Measurements from ENCODE around the gene FCMR.

The FCMR gene

DNA sequence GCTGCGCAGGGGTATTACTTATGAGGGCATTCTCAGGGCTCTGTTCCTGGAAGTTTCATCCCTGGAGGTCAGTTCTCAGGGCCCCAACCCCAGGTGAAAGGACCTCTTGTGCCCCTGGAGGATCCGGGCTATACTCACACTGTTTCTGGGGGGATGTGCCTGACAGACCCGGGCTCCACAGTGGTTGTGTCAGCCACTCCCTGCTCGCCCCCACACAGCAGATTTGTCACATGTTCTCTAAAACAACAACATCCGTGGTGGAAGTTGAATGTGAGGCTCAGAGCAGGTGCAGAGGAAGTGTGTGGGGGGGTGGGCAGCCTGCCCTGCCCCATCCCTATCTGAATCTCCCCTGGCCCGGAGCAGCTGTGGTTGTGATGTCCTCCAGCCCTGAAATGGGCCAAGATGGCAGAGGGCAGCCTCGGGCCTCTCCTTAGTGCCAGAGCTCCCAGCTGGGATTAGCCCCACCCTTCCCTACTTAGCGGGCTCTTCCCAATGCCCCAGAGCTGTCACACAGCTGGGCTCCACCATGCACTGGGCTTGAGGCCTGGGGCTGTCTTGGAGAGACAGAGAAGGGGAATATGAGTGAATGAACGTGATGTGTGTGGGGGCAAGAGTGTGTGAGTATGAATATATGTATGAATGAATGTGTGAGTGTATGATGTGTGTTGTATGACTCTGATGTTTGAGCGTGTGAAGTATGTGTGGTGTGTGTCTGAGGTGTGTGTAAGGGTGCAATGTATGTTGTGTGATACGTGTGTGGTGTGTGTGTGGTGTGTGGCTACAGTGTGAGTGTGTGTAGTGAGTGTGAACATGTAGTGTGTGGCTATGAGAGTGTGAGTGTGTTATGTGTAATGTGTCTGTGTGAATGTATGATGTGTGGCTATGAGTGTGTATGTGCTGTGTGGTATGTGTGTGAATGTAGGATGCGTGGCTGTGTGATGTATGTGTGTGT, 1.5 kb upstream of the FCMR start:
- peak; percentile 82 for DNase-seq

DNA sequence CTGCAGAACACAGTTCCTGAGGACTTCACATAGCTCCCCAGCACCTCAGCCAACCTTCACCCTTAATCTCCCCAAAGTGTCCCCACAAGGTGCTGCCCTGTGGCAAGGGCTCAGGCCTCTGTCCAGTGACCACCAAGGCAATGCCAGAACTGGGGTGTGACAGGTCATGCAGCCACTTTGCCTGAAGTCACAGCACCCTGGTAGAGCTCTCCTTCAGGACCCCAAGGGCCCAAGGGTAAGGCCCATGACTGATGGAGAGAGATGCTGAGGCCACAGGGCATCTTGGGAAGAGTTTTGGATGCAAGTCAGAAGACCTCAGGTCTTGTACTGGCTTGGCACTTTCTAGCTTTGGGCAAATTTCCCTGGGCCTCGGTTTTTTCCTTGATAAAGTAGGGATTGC, 783 bp upstream of the FCMR start:
- DNase-seq: no peak

DNA sequence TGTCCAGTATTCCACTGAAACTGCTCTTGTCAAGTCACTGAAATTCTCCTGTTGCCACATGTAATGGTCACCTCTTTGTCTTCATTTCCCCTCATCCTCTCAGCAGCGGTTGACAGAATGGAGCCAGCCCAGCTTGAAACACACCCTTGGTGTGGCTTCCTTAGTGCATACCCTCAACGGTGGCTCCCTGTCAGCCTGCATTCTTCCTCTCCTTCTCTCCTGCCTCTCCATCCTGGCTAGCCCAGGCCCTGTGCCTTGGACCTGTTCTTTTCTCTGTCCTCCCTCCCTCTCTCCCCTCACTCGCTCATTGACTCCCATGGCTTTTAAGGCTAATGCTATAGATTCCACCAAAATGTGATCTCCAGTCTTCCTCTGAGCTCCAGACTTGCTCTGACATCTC, 3.7 kb downstream of the FCMR start:
- DNase-seq: no peak

DNA sequence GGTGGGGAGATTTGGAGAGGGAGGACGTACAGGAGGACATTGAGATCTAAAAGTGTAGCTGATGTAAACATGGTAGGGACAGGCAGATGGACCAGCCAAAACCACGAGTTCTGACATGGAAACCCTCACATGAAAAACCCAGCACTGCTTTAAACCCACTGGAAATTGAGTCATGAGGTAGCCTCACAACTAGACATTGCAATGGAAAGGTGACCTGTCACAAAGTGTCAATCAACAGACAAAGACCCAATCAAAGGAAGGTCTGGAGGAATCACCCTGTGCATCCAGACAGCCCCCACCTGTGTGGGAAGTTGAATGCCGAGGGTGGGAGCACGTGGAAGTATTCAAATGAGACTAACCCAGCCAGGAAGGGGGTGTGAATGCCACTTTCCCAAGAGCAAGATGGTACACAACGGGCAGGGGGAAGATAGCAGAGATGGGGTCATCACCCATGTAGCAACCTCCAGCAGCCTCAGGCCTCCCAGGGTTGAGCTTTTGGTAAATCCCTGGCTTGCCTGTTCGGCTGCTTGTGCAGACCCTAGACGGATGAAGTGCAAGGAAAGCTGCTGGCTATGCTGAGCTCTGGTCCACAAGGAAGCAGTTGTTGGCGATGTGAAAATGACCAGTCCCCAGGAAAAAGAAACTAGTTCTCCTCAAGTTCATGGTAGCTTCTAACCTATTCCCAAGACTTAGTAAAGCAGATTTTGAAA, 5.6 kb downstream of the FCMR start:
- DNase-seq: no peak

DNA sequence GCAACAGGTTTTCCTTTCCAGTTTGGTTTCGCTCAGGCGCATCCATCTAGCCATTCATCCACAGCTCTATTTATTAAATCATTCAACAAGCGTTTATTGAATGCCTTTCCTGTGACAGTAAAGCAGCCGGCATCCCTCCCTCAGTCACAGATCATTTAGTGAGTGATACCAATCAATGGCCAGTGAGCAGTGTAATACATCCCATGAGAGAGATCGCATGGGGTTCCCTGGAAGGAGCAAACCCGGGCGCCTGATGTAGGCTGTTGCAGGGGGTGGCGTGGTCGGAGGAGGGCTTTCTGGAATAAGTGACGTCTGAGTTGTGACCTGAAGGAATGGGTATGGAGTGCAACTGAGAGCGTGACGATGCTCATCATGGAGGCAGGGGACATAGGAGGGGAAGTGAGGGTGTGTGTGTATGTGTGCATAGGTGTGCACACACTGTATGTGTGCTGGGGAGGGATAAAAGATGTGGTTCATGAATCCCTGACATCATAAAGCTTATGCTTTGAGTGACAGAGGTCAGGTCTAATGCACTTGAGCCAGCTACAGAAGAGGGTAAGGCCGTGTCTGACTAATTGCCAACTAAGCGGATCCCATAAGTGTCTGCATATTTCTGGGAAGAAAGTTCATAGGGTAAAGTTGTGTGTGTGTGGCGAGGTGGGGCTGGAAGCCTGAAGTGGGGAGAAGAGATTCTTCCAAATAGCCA, 6.6 kb downstream of the FCMR start:
- no peak for DNase-seq

DNA sequence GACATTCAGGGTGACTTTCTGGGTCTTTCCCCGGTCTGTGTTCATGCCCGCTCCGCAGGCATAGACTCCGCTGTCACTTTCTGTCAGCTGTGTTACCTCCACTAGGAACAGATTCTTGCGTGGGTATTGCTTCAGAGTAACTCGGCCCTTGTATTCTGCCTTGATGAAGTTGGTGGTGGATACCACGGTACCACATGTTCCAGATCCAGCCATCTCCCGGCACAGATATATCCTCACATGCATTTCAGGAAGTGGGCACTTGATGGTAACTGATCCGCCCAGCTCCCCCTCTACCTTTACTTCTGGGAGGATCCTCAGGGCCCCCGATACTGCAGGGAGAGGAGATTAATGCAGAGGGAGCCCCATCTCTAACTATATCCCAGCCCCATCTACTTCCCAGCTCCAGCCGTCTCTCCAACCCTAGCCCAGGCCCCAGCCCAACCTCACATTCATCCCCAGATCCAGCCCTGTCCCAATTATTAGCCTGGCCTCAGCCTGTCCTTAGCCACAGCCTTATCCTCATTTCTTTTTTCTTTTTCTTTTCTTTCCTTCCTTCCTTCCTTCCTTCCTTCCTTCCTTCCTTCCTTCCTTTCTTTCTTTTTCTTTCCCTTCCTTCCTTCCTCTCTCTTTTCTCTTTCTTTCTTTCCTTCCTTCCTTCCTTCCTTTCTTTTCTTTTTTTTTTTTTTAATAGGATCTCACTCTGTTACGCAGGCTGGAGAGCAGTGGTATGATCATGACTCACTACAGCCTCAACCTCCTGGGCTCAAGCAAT, 7.8 kb downstream of the FCMR start:
- DNase-seq: no peak

DNA sequence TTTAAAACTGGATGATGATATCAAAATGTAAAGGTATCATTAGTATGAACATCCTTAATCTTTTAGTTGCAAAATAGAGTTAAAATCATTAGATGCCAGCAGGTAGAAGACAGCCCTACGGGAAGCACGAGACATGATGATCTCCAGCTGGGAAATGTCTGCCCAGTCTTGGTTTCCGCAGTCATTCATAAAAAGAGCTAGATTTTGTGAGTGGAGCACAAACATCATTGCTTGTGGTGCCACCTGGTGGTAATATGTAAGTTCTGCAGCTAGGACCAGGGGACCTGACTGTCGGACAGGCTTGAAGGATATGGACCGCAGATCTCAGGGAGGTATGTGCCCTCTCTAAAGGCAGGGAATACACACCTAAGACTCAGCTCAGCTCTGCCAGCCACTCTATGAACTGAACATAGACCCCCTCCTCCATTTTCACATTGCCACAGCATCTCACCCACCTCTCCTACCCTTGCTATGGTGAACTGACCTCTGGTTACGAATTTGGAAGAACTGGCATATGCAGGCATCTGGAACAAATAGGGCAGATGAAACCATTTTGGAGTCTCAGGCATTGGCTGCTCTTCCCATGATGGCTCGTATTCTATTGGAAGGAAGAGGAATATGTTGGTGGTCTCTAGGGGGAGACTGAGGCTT, 9.2 kb downstream of the FCMR start:
- peak; percentile 79 for DNase-seq

DNA sequence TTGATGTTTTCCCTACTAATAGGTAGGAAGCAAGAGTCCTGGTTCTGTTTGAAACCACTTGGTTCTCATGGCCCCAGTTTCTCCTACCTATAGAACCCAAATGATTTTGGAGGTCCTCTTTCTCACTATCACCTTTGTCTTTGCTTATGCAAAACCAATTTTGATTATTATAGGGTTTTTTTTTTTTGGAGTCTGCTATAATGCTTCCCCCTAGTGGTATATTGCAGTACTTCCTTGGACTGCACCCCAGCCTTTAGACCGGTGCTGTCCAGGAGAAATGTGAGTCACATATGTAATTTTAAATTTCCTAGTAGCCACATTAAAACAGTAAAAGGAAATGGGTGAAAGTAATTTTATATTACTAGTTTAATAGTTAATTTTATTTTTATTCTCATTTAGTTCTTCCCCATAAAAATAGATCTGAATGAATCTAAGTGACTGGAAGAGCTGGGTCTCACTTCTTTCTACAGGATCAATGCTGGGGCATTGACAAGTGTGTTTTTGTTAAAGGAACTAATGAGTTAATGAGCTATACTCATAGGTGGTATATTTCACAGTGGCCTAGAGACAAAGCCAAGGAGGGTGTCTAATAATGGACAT, 10.6 kb downstream of the FCMR start:
- DNase-seq: peak; percentile 69

DNA sequence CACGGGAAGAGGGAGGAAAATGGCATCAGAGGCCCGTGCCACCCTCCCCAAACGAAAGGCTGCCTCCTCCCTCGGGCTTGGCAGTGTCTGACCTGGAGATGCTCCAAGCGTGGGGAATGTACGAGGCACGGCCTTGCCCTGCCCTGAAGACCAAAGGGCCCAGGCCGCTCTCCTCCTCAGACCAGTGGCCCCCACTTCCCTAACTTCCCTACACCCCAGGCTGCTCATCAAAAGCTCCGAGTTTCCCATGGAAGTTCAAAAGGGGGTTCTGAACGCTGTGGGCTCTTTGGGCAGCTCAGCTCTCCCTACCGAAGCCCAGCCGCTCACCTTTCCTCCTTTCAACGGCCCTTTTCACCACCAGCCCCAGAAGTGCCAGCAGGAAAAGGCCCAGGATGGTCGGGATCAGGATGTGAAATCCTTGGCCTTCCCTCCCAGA, 11.8 kb downstream of the FCMR start:
- DNase-seq: no peak

DNA sequence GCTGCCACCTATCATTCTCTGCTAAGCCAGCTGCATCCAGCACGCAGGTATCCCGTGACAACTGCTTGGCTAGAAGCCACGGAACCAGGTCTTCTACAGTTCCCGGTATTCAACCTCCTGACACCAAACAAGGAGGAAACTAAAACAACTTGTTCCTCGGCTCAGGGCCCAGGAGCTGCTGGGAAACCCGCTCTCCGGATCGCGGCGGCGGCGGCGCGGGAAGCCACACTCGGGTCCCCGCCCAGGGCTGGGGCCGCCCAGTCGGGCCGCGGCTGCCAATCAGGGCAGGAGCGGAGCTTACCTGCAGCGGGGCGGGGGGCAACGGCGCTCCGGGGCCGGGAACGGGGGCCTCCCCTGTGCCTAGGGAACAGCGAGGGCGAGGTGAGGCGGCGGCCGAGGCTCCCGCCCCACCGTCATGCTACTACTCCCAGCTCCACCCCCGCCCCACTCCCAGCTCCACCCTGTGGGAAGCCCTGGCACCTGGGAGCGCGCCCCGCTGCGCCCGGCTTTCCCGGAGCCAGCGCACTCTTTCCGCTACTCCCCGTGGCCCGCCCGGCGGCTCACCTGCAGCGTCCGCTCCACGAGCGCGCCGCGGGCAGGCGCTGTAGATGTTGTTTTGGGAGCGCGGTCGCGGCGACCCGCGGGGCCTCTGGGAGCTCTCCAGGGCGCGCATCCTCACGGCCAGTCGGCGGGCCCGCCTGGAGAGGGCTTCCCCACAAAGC, 12.4 kb downstream of the FCMR start:
- DNase-seq: peak; percentile 48

DNA sequence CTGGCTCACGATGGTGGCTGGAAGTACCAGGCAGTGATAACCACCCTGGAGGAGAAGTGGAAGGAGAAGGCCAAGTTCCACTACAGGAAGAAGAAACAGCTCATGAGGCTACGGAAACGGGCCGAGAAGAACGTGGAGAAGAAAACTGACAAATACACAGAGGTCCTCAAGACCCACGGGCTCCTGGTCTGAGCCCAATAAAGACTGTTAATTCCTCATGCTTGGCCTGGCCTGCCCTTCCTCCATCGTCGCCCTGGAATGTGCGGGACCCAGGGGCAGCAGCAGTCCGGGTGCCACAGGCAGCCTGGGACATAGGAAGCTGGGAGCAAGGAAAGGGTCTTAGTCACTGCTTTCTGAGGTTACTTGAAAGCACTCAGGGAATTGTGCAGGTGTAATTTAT, 13.7 kb downstream of the FCMR start:
- DNase-seq: no peak

DNA sequence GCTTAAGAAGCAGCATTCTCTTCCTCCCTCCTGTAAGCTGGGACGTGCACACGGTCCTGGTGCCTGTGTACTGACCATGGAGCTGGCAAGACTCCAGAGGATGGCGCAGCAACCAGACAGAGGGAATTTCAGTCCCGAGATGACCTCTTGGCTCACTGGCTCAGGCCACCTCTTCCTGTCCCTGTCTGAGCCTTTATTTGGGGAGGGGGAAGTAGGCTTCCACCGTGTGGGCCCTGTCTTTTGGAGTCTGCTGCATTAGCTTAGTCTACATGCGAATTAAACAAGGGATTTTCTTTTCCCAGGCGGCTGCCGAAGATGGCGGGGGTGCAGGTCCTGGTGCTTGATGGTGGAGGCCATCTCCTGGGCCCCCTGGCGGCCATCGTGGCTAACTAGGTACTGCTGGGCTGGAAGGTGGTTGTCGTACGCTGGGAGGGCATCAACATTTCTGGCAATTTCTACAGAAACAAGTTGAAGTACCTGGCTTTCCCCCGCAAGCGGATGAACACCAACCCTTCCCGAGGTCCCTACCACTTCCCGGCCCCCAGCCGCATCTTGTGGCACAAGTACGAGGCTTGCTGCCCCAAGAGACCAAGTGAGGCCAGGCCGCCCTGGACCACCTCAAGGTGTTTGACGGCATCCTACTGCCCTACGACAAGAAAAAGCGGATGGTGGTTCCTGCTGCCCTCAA, 14.3 kb downstream of the FCMR start:
- DNase-seq: no peak

DNA sequence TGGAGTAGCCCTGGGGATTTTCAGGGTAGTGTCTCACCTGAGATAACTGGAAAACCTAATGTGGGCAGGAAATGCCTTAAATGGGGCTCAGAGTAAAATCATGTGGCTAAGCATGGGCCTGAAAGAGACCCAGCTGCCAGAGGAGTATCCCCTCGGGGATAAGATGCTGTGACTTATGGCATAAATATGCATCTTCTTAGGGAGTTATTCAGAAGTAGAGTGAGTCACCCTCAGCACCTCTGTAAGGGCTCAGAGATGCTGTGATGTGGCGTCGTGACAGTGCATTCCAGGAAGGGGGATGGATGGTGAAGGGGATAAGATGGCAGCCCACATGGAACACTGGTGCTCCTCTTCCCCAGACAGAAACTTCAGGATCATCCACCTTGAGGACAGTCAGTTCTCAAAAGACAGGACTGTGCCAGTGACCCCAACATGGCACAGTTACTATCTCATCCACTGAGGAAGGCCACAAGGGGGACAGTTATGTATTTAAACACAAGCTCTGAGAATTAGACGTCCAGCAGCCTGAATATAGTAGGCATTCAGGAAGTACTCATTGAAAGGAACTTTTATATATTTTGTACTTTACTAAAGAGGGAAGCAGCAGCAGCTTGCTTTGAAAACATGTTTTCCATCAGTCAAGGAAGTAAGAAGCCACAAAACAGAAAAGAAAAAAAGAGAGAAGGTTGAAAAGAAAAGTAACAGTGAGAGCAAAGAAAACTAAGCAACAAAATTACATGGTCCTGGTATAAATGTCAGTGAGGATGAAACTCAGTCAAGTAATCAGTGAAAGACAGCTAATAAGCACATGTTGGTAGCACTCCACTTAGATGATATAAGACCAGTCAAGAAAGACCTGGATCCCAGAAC, 16.2 kb downstream of the FCMR start:
- DNase-seq: no peak

DNA sequence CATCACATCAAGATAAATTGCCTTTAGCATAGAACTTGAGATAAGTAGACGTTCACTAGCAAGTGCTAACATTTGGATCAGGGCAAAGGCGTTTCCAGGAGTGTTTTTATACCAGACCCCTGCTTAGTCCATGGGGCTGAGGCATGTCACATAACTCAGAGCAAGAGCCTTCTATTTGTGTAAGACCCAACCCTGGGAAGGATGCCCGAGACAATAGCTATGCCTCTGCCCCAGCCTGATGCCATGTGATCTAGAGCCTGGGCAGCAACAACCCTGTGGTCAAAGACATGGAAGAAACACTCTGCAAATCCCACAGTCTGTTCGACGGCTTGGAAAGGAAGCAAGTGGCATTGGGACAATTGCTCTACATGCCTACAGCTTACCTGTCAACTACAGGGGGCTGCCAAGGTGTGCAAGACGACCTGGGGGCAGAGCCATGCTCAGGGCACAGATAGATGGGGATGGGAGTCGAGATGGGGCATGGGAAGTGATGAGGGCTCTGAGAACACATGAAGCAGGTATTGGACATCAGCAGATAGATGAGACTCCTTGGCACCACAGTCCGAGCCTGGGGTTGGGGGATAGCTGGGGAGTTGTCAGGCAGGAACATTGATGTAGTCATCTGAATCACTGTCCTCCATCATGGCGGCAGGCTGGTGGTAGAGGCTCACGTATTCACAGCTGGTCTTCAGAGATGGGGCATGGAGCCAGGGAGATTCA, 17.2 kb downstream of the FCMR start:
- no peak for DNase-seq

DNA sequence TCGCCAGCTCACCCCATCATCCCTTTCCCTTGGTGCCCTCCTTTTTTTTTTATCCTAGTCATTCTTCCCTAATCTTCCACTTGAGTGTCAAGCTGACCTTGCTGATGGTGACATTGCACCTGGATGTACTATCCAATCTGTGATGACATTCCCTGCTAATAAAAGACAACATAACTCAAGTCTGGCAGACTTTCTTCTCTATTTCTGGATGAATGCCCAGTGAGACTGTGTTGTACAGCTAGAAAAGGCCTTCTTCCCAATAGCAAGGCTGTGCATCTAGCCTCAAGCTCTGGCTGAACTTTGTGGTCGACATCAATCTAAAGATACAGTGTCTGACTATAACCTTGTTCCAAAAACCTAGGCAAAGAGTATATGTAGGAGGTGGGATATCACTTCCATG, 18.1 kb downstream of the FCMR start:
- DNase-seq: no peak

DNA sequence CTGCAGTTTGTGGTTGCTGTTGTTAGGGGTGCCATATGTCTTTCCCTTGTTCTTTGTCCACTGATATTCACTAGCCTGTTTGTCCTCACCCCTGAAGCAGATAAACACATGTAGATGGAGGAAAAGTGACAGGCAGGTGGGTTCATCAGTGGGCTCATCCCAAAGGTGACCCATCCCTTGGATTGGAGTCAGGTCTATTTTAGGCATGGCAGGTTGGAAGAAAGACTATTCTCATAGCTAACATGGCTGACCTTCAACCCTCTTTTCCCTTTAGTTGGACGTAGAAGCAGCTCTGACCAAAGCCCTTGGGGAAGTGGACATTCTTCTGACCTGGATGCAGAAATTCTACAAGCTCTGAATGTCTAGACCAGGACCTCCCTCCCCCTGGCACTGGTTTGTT, 19.0 kb downstream of the FCMR start:
- DNase-seq: no peak

DNA sequence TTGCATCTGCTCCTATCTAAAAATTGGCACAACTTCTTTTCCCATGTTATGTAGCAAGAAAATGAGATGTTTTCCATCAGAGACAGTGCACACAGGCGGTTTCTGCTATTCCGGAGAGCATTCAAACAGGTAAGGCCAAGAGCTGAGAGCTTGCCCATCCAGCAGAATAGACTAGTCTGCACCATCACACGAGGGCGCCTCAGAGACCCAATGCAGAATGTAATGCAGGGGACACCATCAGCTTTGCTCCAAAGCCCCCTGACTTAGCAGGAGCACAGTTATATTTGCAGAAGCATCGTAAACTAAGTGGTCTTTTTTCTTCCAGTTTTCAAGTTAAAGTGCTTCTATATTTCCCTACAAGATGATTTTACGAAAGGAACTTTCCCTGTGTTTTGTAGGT, 19.8 kb downstream of the FCMR start:
- DNase-seq: no peak

DNA sequence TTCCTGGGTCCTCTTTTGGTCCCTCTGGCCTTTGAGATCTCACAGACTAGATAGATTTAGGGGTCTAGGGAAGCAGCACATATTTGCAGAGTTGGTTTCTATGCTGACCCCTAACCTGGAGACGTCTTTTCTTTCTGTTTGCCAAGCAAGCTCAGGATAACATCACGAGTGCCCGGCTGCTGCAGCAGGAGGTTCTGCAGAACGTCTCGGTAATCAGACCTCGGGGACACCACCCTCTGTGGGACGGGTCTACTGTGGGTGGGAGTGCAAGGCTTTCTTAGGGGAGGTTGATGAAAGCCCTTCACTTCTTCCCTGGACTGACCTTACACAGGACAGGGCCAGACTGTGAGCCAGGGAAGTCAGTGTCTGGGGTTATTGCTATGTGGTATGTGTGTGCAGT, 21.6 kb downstream of the FCMR start:
- DNase-seq: no peak

DNA sequence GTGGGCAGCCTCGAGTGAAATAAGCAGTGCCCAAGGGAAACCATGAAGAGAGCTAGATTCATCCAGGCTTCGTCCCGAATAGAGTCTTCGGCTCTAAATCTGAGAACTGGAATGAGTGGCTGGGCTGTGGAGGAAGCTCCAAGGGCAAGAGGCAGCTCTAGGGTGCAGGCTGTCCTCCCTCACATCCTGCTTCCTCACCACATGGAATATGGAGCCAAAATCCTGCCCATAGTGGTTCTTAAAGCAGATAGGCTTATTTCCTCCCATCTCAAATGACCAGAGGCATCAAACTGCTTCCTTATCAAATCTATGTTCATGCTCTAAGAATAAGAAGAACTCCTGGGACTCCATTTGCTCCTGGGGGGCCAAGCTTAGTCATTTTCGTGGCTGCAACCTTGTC, 22.0 kb downstream of the FCMR start:
- no peak for DNase-seq

Measured in CD4-positive, alpha-beta T cell treated with Interleukin-12 subunit alpha and Interleukin-12 subunit beta, for 1 hour (primary cell).